GM13976 (cell line): ENCODE results near the gene CAPN15.

ENCODE experiments used
- DNase-seq: peaks from one replicate; pipeline ENCODE4 v3.0.0; 2012; ENCODE audit warnings: low spot score
- in situ Hi-C: fragments of 300-500 bp; cut with MboI; formaldehyde crosslinking; loops from one replicate; pipeline ENCODE4 v1.12.0; 2022; ENCODE audit warnings: low sequenced_read_pairs, mixed read lengths, inconsistent platforms; ENCODE audit not compliant: unreplicated experiment
- TF ChIP-seq, protein P1 (sequence below): IDR thresholded peaks from 2 replicates; pipeline ENCODE4 v1.5.1; 2012; ENCODE audit warnings: borderline replicate concordance, mild to moderate bottlenecking; ENCODE audit not compliant: insufficient read depth; ENCODE audit errors: extremely low read depth, missing control alignments, control extremely low read depth

Gene CAPN15

DNA sequence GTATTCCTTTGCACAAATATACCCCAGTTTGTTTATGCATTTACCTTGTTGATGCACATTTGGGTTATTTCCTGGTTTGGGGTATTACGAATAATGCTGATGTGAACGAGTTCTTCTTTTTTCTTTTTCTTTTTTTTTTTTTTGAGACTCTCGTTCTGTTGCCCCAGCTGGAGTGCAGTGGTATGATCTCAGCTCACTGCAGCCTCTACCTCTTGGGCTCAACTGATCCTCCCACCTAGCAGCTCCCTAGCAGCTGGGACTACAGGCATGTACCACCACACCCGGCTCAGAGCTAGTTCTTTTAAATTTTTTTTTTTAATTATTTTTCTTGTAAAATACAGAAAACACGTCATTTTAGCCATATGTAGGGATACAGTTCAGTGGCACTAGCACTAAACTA lies 76.4 kb downstream of the CAPN15 start:
- in situ Hi-C loops: no loop called here
- TF ChIP-seq, protein P1, sequence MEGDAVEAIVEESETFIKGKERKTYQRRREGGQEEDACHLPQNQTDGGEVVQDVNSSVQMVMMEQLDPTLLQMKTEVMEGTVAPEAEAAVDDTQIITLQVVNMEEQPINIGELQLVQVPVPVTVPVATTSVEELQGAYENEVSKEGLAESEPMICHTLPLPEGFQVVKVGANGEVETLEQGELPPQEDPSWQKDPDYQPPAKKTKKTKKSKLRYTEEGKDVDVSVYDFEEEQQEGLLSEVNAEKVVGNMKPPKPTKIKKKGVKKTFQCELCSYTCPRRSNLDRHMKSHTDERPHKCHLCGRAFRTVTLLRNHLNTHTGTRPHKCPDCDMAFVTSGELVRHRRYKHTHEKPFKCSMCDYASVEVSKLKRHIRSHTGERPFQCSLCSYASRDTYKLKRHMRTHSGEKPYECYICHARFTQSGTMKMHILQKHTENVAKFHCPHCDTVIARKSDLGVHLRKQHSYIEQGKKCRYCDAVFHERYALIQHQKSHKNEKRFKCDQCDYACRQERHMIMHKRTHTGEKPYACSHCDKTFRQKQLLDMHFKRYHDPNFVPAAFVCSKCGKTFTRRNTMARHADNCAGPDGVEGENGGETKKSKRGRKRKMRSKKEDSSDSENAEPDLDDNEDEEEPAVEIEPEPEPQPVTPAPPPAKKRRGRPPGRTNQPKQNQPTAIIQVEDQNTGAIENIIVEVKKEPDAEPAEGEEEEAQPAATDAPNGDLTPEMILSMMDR: no peak
- no peak for DNase-seq
